Measurements from ENCODE around the gene GNPTAB.
A peak's percentile ranks its signal among the peaks of the same experiment; 100 is the strongest.

The GNPTAB gene

GRCh38 chr12:101839324-101840283 lies 8.8 kb upstream of the GNPTAB start:
- TF ChIP-seq CTCF (IDR thresholded peaks at IDR 0.05), result peak; percentile 93

GRCh38 chr12:101838628-101839323 lies 8.0 kb upstream of the GNPTAB start:
- no peak for TF ChIP-seq CTCF (IDR thresholded peaks at IDR 0.05)

- no peak for TF ChIP-seq CTCF (IDR thresholded peaks at IDR 0.05)
These were observed 1.3 kb upstream of the GNPTAB start for GRCh38 chr12:101832030-101832429.

- no peak for TF ChIP-seq CTCF (IDR thresholded peaks at IDR 0.05)
These were observed 956 bp downstream of the GNPTAB start for GRCh38 chr12:101829639-101830366.

GRCh38 chr12:101828463-101829196 lies 2.1 kb downstream of the GNPTAB start:
- TF ChIP-seq CTCF (IDR thresholded peaks at IDR 0.05), result no peak

GRCh38 chr12:101826766-101827368 lies 3.9 kb downstream of the GNPTAB start:
- TF ChIP-seq CTCF (IDR thresholded peaks at IDR 0.05), result no peak
